Endothelial cell of umbilical vein (primary cell): ENCODE results near the gene ZBTB7C. TPM values are rescaled to one million over a fixed set of nuclear protein-coding genes. Genes with fewer than 3 reads are reported as not detected.

Source experiments
- BruUV-seq: library from RNA; stranded (reverse); fragments of 400-500 nt; replicated peaks from 2 replicates; lab custom pipeline; 2021; lab: Mats Ljungman, UMichigan
- CTCF ChIA-PET: fragments of 300-600, 350-600 bp; sonication (Branson Sonifier 250); formaldehyde crosslinking; loops from one replicate; lab custom pipeline; 2021; ENCODE audit warnings: antibody characterized with exemption, inconsistent platforms; lab: Charles Lee
- POLR2A ChIA-PET: fragments of 300-600, 350-600 bp; sonication (Branson Sonifier 250); formaldehyde crosslinking; loops from one replicate; lab custom pipeline; 2021; ENCODE audit warnings: antibody characterized with exemption, inconsistent platforms; lab: Charles Lee
- DNase-seq: peaks from one replicate; pipeline ENCODE4 v3.0.0-alpha.2; 2011; ENCODE audit warnings: low read depth, low spot score
- FAIRE-seq: peaks from 2 replicates; lab custom pipeline; 2011; peaks lifted over from hg19 to GRCh38; lab: Jason Lieb, UNC
- H2AFZ ChIP-seq: 2 replicates; pipeline ENCODE4 v1.6.0; 2012; ENCODE audit warnings: low read depth, low read length, control low read depth, inconsistent platforms
- H3K27ac ChIP-seq: 2 replicates; pipeline ENCODE4 v1.5.1; 2011; ENCODE audit warnings: low read depth, mild to moderate bottlenecking, control low read depth, low read length, moderate library complexity; ENCODE audit not compliant: insufficient read depth
- H3K27me3 ChIP-seq, 2 experiments: 2 replicates each; pipeline versions ENCODE4 v1.6.0 to v1.6.1; 2011; ENCODE audit warnings: low read length in 2 of 2, mixed read lengths in 1 of 2; ENCODE audit not compliant: control insufficient read depth in 2 of 2, insufficient read depth in 2 of 2
- H3K36me3 ChIP-seq, 2 experiments: 2 replicates in 1 of 2; 3 replicates in 1 of 2; pipeline ENCODE4 v1.5.1; 2011; ENCODE audit warnings: low read length in 2 of 2, mild to moderate bottlenecking in 1 of 2, moderate library complexity in 1 of 2; ENCODE audit not compliant: control insufficient read depth in 2 of 2, insufficient read depth in 2 of 2; ENCODE audit errors: extremely low read depth in 1 of 2
- H3K4me1 ChIP-seq: 3 replicates; pipeline ENCODE4 v1.5.1; 2011; ENCODE audit warnings: mild to moderate bottlenecking, low read length; ENCODE audit not compliant: control insufficient read depth, insufficient read depth; ENCODE audit errors: extremely low read depth
- H3K4me2 ChIP-seq: 2 replicates; pipeline ENCODE4 v1.6.1; 2011; ENCODE audit warnings: low read length, control low read depth, mixed read lengths; ENCODE audit not compliant: insufficient read depth
- H3K4me3 ChIP-seq, 3 experiments: fragments of 200-600 bp in 1 of 3; sonication (generic), shearing (Covaris generic) in 1 of 3; replicated peaks in 1 of 3; 2 replicates each; pipeline ENCODE4 v1.5.1; 2011 to 2016; ENCODE audit warnings: control low read depth in 3 of 3, low read length in 3 of 3, mild to moderate bottlenecking in 2 of 3, inconsistent platforms in 1 of 3, low read depth in 1 of 3, moderate library complexity in 1 of 3; ENCODE audit not compliant: insufficient read depth in 1 of 3
- H3K79me2 ChIP-seq: 2 replicates; pipeline ENCODE4 v1.6.0; 2012; ENCODE audit warnings: low read length, inconsistent platforms; ENCODE audit not compliant: control insufficient read depth, insufficient read depth
- H3K9ac ChIP-seq: replicated peaks from 2 replicates; pipeline ENCODE3; 2011; ENCODE audit warnings: low read length, control low read depth; ENCODE audit not compliant: insufficient read depth; ENCODE audit errors: extremely low read depth
- H3K9me1 ChIP-seq: replicated peaks from 3 replicates; pipeline ENCODE4 v1.6.0; 2011; ENCODE audit warnings: mild to moderate bottlenecking, low read length; ENCODE audit not compliant: control insufficient read depth, insufficient read depth; ENCODE audit errors: extremely low read depth
- H3K9me3 ChIP-seq: replicated peaks from 2 replicates; pipeline ENCODE4 v1.5.1; 2012; ENCODE audit warnings: low read length, inconsistent platforms; ENCODE audit not compliant: control insufficient read depth, insufficient read depth
- H4K20me1 ChIP-seq: replicated peaks from 2 replicates; pipeline ENCODE3; 2011; ENCODE audit warnings: mild to moderate bottlenecking, low read length; ENCODE audit not compliant: control insufficient read depth, insufficient read depth; ENCODE audit errors: extremely low read depth
- CTCF ChIP-seq, 2 donors: IDR thresholded peaks; 1 replicate in 1 of 2; 2 replicates in 1 of 2; pipeline ENCODE4 v1.5.1; 2011; ENCODE audit warnings: low read length in 2 of 2, mild to moderate bottlenecking in 2 of 2, moderate library complexity in 2 of 2, control low read depth in 1 of 2, inconsistent platforms in 1 of 2, low read depth in 1 of 2; ENCODE audit not compliant: insufficient read depth in 1 of 2; ENCODE audit errors: extremely low read depth in 1 of 2
- EZH2 ChIP-seq: IDR thresholded peaks from 2 replicates; pipeline ENCODE4 v1.6.1; 2012; ENCODE audit warnings: borderline replicate concordance, low read depth, mild to moderate bottlenecking, moderate library complexity, low read length, inconsistent platforms; ENCODE audit not compliant: severe bottlenecking
- FOS ChIP-seq: IDR thresholded peaks from 2 replicates; pipeline ENCODE4 v1.6.1; 2011; ENCODE audit warnings: mild to moderate bottlenecking, low read length, moderate library complexity, borderline replicate concordance; ENCODE audit not compliant: insufficient read depth
- GATA2 ChIP-seq: IDR thresholded peaks from 2 replicates; pipeline ENCODE4 v1.7.0; 2011; ENCODE audit warnings: low read depth, mild to moderate bottlenecking, moderate library complexity, mixed read lengths, low read length; ENCODE audit not compliant: insufficient read length, insufficient read depth
- JUN ChIP-seq: IDR thresholded peaks from 2 replicates; pipeline ENCODE4 v1.6.1; 2011; ENCODE audit warnings: borderline replicate concordance, low read depth; ENCODE audit not compliant: insufficient read length, insufficient read depth
- MYC ChIP-seq: IDR thresholded peaks from one replicate; pipeline ENCODE4 v1.6.1; 2011; ENCODE audit warnings: mild to moderate bottlenecking, low read depth, low read length
- POLR2A ChIP-seq: IDR thresholded peaks from 2 replicates; pipeline ENCODE4 v1.6.1; 2012; ENCODE audit warnings: low read depth, mild to moderate bottlenecking, control low read depth, low read length
- POLR2AphosphoS5 ChIP-seq: IDR thresholded peaks from 2 replicates; pipeline ENCODE4 v1.6.1; 2012; ENCODE audit warnings: low read depth, mild to moderate bottlenecking, control low read depth, low read length, moderate library complexity; ENCODE audit not compliant: insufficient read depth
- dilution Hi-C: fragments of 300-500 bp; cut with MboI; formaldehyde crosslinking; loops from one replicate; pipeline ENCODE4 v1.15.0; 2019; ENCODE audit warnings: low sequenced_read_pairs; ENCODE audit not compliant: extremely low pct_ligation_motif_present
- intact Hi-C: fragments of 100-400 bp; cut with micrococcal nuclease; formaldehyde crosslinking; loops from one replicate; pipeline ENCODE4 v1.10.0; 2022
- polyA plus RNA-seq, 4 experiments: library from polyadenylated mRNA; depleted of rRNA in 3 of 4; stranded (reverse) in 3 of 4; unstranded in 1 of 4; fragments of >200 nt; gene quantifications; 2 replicates each; pipeline versions ENCODE4 v1.2.1 to v1.2.3, GENCODE V29; 2011 to 2012; ENCODE audit warnings: missing spikeins in 1 of 4
- total RNA-seq: library from RNA; stranded (reverse); gene quantifications from 2 replicates; pipeline ENCODE4 v1.2.3, GENCODE V29; 2021
- TF ChIP-seq, protein P1 (sequence below): IDR thresholded peaks from 2 replicates; pipeline ENCODE4 v1.6.1; 2011; ENCODE audit not compliant: insufficient read depth, insufficient read length

Gene ZBTB7C
- total and polyA plus RNA-seq, 2 donors (not counting 3 experiments of a cell fraction or from before 2014, with no cell fraction given): not detected

- H3K4me3 ChIP-seq: no peak overlapping the region
- intact Hi-C loops: no loop called here
- no peak overlapping the region for H3K27ac ChIP-seq
- peaks cover 5 to 9% of the 10 kb centered on the region in 2 experiments for H3K27me3 ChIP-seq
- no peak for TF ChIP-seq POLR2A
- TF ChIP-seq GATA2: no peak
- no peak for TF ChIP-seq CTCF (IDR thresholded peaks at IDR 0.05; ENCODE audit: extremely low read depth in 1 of 2, insufficient read depth in 1 of 2, low read depth in 1 of 2, low read length in 2 of 2)
- TF ChIP-seq JUN: no peak
- TF ChIP-seq, protein P1, sequence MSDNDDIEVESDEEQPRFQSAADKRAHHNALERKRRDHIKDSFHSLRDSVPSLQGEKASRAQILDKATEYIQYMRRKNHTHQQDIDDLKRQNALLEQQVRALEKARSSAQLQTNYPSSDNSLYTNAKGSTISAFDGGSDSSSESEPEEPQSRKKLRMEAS: no peak
- TF ChIP-seq POLR2AphosphoS5: no peak
- TF ChIP-seq MYC: no peak
- TF ChIP-seq EZH2: no peak
- no peak for TF ChIP-seq FOS
- no TSS peak for BruUV-seq
- no peak overlapping the region for H3K9ac ChIP-seq
- ChIA-PET POLR2A (no interaction called here), CTCF (no interaction called here)
- no peaks in the 10 kb centered on the region for H3K9me1 ChIP-seq
- no peaks in the 10 kb centered on the region for H3K9me3 ChIP-seq
- FAIRE-seq: no peak
- no peaks in the 10 kb centered on the region for H4K20me1 ChIP-seq
- DNase-seq: no peak
- no peaks in the 10 kb centered on the region for H3K36me3 ChIP-seq
- H3K79me2 ChIP-seq: no peaks in the 10 kb centered on the region
- H3K4me2 ChIP-seq: no peak overlapping the region
- no peaks in the 10 kb centered on the region for H3K4me1 ChIP-seq
- no peak overlapping the region for H2AFZ ChIP-seq
- dilution Hi-C loops: no loop called here
Observed at GRCh38 chr18:48129621-48130082, 279.5 kb downstream of the ZBTB7C start.
